Measurements from ENCODE around the gene CEP95. TPM values are rescaled to one million over a fixed set of nuclear protein-coding genes. Genes with fewer than 3 reads are reported as not detected.
"Not testable (repeated sequence)": the region's sequence is repeated elsewhere in the genome, so short reads cannot be mapped to it uniquely, and the experiment has no call there.

CEP95 gene, protein sequence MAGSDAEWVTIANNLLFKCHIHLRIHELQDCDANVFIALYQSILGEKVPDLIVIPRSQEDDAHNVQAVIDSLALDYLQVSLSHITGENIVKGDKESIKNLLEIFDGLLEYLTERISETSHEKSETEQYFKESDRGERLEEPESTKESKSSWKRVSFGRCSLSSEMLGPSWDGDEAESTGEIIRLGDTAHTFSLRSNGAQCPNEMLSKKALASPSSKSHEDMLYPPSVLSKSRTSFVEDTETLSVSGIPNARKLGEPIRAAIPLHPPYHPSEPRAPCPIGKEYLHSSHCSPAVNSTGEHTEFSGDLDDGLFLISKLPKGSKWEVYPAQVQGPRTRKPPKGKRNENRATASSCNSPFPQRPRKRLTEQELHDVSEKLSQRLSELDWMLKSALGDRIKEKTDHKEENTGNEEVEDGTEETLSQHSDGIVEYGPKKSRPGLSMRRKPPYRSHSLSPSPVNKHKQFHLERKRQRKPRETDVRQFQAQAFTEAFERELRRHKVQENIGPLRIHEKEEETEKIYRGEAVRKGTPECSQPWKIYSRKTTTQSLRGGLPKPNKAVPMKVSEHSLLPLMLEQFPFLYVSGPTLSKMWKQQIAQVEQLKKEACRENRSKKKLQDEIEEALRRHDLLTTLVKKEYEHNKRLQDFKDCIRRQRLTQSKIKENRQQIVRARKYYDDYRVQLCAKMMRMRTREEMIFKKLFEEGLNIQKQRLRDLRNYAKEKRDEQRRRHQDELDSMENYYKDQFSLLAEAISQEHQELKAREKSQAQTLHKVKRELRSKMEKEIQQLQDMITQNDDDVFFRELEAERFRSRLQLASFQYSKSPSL
- total RNA-seq: 42.3 TPM

DNA sequence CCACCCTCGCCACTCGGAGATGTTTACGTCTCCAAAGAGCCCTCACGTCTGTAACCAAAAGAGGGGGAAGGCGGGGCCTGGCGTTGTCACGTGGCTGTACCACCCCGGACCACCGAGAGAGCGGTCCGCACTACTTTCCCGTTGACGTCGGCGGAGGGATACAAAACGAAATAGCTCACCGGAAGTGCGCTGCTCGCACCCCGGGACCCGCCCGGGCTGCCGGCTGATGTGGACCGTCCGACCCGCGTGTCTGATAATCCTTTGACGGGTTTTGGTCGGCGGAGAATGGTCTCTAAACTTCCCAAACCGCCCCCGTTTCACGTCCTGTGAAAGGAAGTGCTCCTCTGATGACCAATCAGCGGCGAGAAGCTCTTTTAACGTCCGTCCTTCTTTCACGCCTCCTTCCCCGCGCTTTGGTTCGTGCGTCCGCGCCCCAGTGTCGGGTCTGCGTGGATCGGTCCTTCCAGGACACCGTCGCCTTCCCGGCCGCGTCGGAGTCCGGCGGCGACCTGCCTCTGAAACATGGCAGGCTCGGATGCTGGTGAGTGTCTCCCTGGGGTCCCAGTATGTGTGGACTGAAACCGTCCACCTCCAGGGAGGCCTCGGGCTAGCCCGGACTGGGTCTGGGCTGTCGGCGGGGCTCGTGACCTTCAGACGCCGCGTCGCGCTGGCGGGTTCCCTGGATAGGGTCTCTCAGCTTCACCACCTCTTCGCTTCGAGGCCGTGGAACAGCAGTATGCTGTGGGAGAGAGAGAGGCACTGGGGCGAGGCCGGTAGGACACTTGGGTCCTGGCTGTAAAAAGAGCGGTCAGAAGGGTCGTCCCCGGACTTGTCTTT, at the start of gene CEP95:
Gene CEP95, plus strand, starts transcription at position 402 of the 837 bp plus-strand sequence. Its CDS starts 121 bp downstream, at position 523.
- Histone ChIP-seq H3K36me3 (ENCODE audit: control insufficient read depth in 3 of 3, insufficient read depth in 3 of 3, low read length in 3 of 3) (peaks cover 36 to 49% (median 39%) of the 10 kb centered on the region in 3 donors), H3K4me1 (ENCODE audit: control insufficient read depth in 3 of 3, insufficient read depth in 3 of 3, low read length in 3 of 3) (peaks cover 31 to 40% (median 38%) of the 10 kb centered on the region in 3 donors)

GRCh38 chr17:64457156-64457555, 49.6 kb upstream of the CEP95 start:
- Histone ChIP-seq H3K9ac (ENCODE audit: low read depth in 1 of 3, low read length in 3 of 3) (no peak overlapping the region), H3K4me3 (ENCODE audit: low read length in 3 of 3) (no peak overlapping the region), H3K9me3 (ENCODE audit: control insufficient read depth in 3 of 3, low read length in 3 of 3) (no peaks in the 10 kb centered on the region), H3K36me3 (ENCODE audit: control insufficient read depth in 3 of 3, insufficient read depth in 3 of 3, low read length in 3 of 3) (no peaks in the 10 kb centered on the region), H3K27ac (ENCODE audit: low read depth, low read length) (no peak overlapping the region), H3K4me1 (ENCODE audit: control insufficient read depth in 3 of 3, insufficient read depth in 3 of 3, low read length in 3 of 3) (no peaks in the 10 kb centered on the region), H3K27me3 (ENCODE audit: control insufficient read depth in 3 of 3, insufficient read depth in 3 of 3, low read length in 3 of 3) (no peaks in the 10 kb centered on the region)

More for the DNA sequence above, at the start of gene CEP95:
- H3K4me3 ChIP-seq (ENCODE audit: low read length in 3 of 3): peak within 1 kb of the TSS; percentile 91 to 98 (median 93)
- no peaks in the 10 kb centered on the region for H3K27me3 ChIP-seq (ENCODE audit: control insufficient read depth in 3 of 3, insufficient read depth in 3 of 3, low read length in 3 of 3)
- H3K27ac ChIP-seq (ENCODE audit: low read depth, low read length): peak within 1 kb of the TSS; percentile 100
- peak within 1 kb of the TSS; percentile 100 for H3K9ac ChIP-seq (ENCODE audit: low read depth in 1 of 3, low read length in 3 of 3)
- no peaks in the 10 kb centered on the region for H3K9me3 ChIP-seq (ENCODE audit: control insufficient read depth in 3 of 3, low read length in 3 of 3)

DNA sequence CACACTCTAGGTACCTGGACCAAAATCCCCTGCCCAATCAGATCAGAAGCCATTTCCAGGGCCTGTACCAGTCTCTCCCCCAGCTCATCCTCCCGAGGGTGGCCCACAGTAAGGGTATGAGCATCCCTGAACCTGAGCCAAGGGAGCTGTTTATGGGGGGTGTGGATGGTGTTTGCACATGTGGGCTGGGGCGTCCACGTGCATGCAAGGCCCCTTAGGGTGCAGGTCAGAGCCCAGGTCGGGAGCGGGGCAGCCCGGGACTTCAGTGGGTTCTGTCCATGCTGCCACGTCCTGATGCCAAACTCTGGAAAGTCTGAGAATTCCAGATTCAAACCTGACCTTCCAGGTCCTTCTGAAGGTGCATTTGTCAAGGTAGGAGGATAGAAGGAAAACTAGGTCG, 48.0 kb upstream of the CEP95 start:
- H3K9ac ChIP-seq (ENCODE audit: low read depth in 1 of 3, low read length in 3 of 3): no peak overlapping the region
- no peaks in the 10 kb centered on the region for H3K4me1 ChIP-seq (ENCODE audit: control insufficient read depth in 3 of 3, insufficient read depth in 3 of 3, low read length in 3 of 3)
- H3K9me3 ChIP-seq (ENCODE audit: control insufficient read depth in 3 of 3, low read length in 3 of 3): no peaks in the 10 kb centered on the region
- H3K4me3 ChIP-seq (ENCODE audit: low read length in 3 of 3): no peak overlapping the region
- no peaks in the 10 kb centered on the region for H3K27me3 ChIP-seq (ENCODE audit: control insufficient read depth in 3 of 3, insufficient read depth in 3 of 3, low read length in 3 of 3)
- no peak overlapping the region for H3K27ac ChIP-seq (ENCODE audit: low read depth, low read length)
- no peaks in the 10 kb centered on the region for H3K36me3 ChIP-seq (ENCODE audit: control insufficient read depth in 3 of 3, insufficient read depth in 3 of 3, low read length in 3 of 3)

- no peaks in the 10 kb centered on the region for H3K36me3 ChIP-seq (ENCODE audit: control insufficient read depth in 3 of 3, insufficient read depth in 3 of 3, low read length in 3 of 3)
- H3K9me3 ChIP-seq (ENCODE audit: control insufficient read depth in 3 of 3, low read length in 3 of 3): no peaks in the 10 kb centered on the region
- no peak overlapping the region for H3K4me3 ChIP-seq (ENCODE audit: low read length in 3 of 3)
- H3K27me3 ChIP-seq (ENCODE audit: control insufficient read depth in 3 of 3, insufficient read depth in 3 of 3, low read length in 3 of 3): no peaks in the 10 kb centered on the region
- H3K27ac ChIP-seq (ENCODE audit: low read depth, low read length): no peak overlapping the region
- no peaks in the 10 kb centered on the region for H3K4me1 ChIP-seq (ENCODE audit: control insufficient read depth in 3 of 3, insufficient read depth in 3 of 3, low read length in 3 of 3)
- H3K9ac ChIP-seq (ENCODE audit: low read depth in 1 of 3, low read length in 3 of 3): no peak overlapping the region
Observed at GRCh38 chr17:64459284-64459747, 47.5 kb upstream of the CEP95 start.

GRCh38 chr17:64459818-64460217, 47.0 kb upstream of the CEP95 start:
- H3K27ac ChIP-seq (ENCODE audit: low read depth, low read length); H3K4me3 ChIP-seq (ENCODE audit: low read length in 3 of 3); H3K9ac ChIP-seq (ENCODE audit: low read depth in 1 of 3, low read length in 3 of 3); H3K9me3 ChIP-seq (ENCODE audit: control insufficient read depth in 3 of 3, low read length in 3 of 3); H3K36me3 ChIP-seq (ENCODE audit: control insufficient read depth in 3 of 3, insufficient read depth in 3 of 3, low read length in 3 of 3); H3K27me3 ChIP-seq (ENCODE audit: control insufficient read depth in 3 of 3, insufficient read depth in 3 of 3, low read length in 3 of 3); H3K4me1 ChIP-seq (ENCODE audit: control insufficient read depth in 3 of 3, insufficient read depth in 3 of 3, low read length in 3 of 3): not testable (repeated sequence)

DNA sequence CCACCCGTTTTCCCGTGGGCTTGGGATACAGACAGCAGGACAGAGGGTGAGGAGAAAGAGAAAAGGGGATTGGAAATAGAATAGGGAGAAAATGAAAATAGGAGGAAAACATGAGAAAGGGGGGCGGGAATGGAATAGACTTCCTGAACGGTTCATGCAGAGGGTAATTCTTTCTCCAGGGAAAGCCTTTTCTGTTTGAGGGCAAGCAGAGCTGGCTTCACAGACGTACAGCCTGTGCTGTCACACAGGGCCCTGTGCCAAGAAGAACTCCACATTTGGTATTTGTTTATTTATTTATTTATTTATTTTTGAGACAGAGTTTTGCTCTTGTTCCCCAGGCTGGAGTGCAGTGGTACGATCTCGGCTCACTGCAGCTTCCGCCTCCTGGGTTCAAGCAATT, 45.8 kb upstream of the CEP95 start:
- H3K27me3 ChIP-seq (ENCODE audit: control insufficient read depth in 3 of 3, insufficient read depth in 3 of 3, low read length in 3 of 3): no peaks in the 10 kb centered on the region
- H3K4me1 ChIP-seq (ENCODE audit: control insufficient read depth in 3 of 3, insufficient read depth in 3 of 3, low read length in 3 of 3): no peaks in the 10 kb centered on the region
- no peak overlapping the region for H3K9ac ChIP-seq (ENCODE audit: low read depth in 1 of 3, low read length in 3 of 3)
- H3K36me3 ChIP-seq (ENCODE audit: control insufficient read depth in 3 of 3, insufficient read depth in 3 of 3, low read length in 3 of 3): no peaks in the 10 kb centered on the region
- peak overlapping the region in 1 of 3 donors; percentile 48 for H3K4me3 ChIP-seq (ENCODE audit: low read length in 3 of 3)
- H3K9me3 ChIP-seq (ENCODE audit: control insufficient read depth in 3 of 3, low read length in 3 of 3): no peaks in the 10 kb centered on the region
- H3K27ac ChIP-seq (ENCODE audit: low read depth, low read length): no peak overlapping the region

- Histone ChIP-seq H3K4me1 (ENCODE audit: control insufficient read depth in 3 of 3, insufficient read depth in 3 of 3, low read length in 3 of 3) (no peaks in the 10 kb centered on the region), H3K9ac (ENCODE audit: low read depth in 1 of 3, low read length in 3 of 3) (no peak overlapping the region), H3K27me3 (ENCODE audit: control insufficient read depth in 3 of 3, insufficient read depth in 3 of 3, low read length in 3 of 3) (no peaks in the 10 kb centered on the region), H3K4me3 (ENCODE audit: low read length in 3 of 3) (no peak overlapping the region), H3K27ac (ENCODE audit: low read depth, low read length) (no peak overlapping the region), H3K9me3 (ENCODE audit: control insufficient read depth in 3 of 3, low read length in 3 of 3) (no peaks in the 10 kb centered on the region), H3K36me3 (ENCODE audit: control insufficient read depth in 3 of 3, insufficient read depth in 3 of 3, low read length in 3 of 3) (no peaks in the 10 kb centered on the region)
Observed at GRCh38 chr17:64461788-64462187, 45.0 kb upstream of the CEP95 start.

DNA sequence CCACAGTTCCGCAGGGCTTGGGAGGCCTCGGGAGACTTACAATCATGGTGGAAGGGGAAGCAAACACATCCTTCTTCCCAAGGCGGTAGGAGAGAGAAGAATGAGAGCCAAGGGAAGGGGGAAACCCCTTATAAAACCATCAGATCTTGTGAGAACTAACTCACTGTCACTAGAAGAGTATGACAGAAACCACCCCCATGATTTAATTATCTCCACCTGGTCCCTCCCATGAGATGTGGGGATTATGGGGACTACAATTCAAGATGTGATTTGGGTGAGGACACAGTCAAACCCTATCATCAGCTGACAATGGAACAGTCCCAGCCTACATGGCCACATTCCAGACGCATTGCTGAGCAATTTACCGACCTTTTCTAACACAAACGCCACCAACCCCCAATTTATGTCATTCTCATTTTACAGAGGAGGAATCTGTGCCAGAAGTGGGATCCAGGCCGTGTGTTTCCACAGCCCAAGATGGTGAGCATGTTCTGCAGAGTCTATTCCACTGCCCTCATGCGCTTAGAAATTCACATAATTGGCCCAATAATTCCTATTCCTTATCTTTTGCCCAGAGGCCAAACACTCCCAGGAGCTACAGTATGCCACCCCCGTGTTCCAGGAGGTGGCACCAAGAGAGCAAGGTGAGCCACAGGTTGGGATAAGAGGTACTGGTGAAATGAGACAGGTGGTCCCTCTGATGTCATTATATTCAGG, 40.6 kb upstream of the CEP95 start:
- H3K27ac ChIP-seq (ENCODE audit: low read depth, low read length): no peak overlapping the region
- no peaks in the 10 kb centered on the region for H3K36me3 ChIP-seq (ENCODE audit: control insufficient read depth in 3 of 3, insufficient read depth in 3 of 3, low read length in 3 of 3)
- H3K4me1 ChIP-seq (ENCODE audit: control insufficient read depth in 3 of 3, insufficient read depth in 3 of 3, low read length in 3 of 3): no peaks in the 10 kb centered on the region
- no peaks in the 10 kb centered on the region for H3K27me3 ChIP-seq (ENCODE audit: control insufficient read depth in 3 of 3, insufficient read depth in 3 of 3, low read length in 3 of 3)
- no peak overlapping the region for H3K9ac ChIP-seq (ENCODE audit: low read depth in 1 of 3, low read length in 3 of 3)
- H3K9me3 ChIP-seq (ENCODE audit: control insufficient read depth in 3 of 3, low read length in 3 of 3): no peaks in the 10 kb centered on the region
- no peak overlapping the region for H3K4me3 ChIP-seq (ENCODE audit: low read length in 3 of 3)

DNA sequence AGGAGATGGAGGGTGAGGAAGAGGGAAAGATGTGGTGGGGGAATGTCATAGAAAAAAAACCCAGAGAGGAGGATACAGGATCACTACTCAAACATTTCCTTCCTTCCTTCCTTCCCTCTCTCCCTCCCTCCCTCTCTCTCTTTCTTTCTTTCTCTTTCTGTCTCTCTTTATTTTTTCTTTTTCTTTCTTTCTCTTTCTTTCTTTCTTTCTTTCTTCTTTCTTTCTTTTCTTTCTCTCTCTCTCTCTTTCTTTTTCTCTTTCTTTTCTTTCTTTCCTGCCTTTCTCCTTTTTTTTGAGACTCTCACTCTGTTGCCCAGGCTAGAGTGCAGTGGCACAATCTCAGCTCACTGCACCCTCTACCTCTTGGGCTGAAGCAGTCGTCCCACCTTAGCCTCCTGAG, 39.9 kb upstream of the CEP95 start:
- not testable (repeated sequence) for H3K27me3 ChIP-seq (ENCODE audit: control insufficient read depth in 3 of 3, insufficient read depth in 3 of 3, low read length in 3 of 3); H3K4me1 ChIP-seq (ENCODE audit: control insufficient read depth in 3 of 3, insufficient read depth in 3 of 3, low read length in 3 of 3); H3K36me3 ChIP-seq (ENCODE audit: control insufficient read depth in 3 of 3, insufficient read depth in 3 of 3, low read length in 3 of 3); H3K9me3 ChIP-seq (ENCODE audit: control insufficient read depth in 3 of 3, low read length in 3 of 3); H3K9ac ChIP-seq (ENCODE audit: low read depth in 1 of 3, low read length in 3 of 3); H3K4me3 ChIP-seq (ENCODE audit: low read length in 3 of 3); H3K27ac ChIP-seq (ENCODE audit: low read depth, low read length)
